ENCODE results near the gene KRTAP5-2.
"Not testable (repeated sequence)": the region's sequence is repeated elsewhere in the genome, so short reads cannot be mapped to it uniquely, and the experiment has no call there.

The KRTAP5-2 gene, protein sequence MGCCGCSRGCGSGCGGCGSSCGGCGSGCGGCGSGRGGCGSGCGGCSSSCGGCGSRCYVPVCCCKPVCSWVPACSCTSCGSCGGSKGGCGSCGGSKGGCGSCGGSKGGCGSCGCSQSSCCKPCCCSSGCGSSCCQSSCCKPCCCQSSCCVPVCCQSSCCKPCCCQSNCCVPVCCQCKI

DNA sequence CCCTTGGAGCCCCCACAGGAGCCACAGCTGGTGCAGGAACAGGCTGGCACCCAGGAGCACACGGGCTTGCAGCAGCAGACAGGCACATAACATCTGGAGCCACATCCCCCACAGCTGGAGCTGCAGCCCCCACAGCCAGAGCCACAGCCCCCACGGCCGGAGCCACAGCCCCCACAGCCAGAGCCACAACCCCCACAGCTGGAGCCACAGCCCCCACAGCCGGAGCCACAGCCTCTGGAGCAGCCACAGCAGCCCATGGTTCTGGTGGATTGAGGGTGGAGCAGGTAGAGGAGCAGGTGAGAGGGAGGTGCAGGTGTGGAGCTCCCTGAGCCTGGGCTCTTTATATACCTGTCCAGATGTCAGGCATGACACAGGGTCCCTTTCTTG, at the start of gene KRTAP5-2:
TSS of gene KRTAP5-2 (minus strand) at position 301 of the 387 bp plus-strand sequence. CDS start at position 257, 44 bp downstream.
- DNase-seq = no peak

DNA sequence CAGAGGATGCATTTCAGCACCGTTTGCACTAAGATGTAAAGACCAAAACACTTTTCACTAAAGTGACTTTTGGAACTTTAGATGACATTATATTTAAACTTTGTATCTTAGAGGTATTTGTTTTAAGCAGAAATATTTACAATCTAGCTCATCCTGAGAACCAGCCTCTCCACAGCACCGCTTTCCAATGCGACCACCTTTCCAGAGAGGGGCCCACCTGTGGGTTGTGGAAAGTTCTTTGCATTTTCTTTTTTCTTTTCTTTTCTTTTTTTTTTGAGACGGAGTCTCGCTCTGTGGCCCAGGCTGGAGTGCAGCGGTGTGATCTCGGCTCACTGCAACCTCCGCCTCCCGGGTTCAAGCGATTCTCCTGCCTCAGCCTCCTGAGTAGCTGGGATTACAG, 48.4 kb upstream of the KRTAP5-2 start:
- not testable (repeated sequence) for DNase-seq

DNA sequence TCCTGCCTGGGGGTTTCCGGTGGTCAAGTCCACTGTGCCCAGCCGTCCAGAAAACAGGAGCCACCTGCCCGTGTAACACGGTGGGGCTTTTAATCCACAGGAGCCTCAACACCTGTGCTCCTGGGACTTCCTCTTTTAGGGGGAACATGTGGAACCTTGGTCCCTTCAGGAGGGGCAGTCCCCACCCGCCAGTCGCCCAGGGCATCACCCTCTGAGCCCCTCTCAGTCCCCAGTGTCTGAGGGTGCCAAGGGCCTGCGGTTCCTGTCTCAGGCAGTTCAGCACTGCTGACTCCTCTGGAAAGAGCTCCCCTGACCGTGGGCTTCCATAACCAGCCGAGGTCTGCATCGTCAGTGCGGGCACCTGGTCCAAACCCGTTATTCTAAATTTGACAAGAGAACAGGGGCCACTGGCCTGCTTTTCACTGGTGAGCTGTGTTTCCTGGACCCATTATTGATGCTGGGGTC, 47.3 kb upstream of the KRTAP5-2 start:
- DNase-seq = no peak

DNA sequence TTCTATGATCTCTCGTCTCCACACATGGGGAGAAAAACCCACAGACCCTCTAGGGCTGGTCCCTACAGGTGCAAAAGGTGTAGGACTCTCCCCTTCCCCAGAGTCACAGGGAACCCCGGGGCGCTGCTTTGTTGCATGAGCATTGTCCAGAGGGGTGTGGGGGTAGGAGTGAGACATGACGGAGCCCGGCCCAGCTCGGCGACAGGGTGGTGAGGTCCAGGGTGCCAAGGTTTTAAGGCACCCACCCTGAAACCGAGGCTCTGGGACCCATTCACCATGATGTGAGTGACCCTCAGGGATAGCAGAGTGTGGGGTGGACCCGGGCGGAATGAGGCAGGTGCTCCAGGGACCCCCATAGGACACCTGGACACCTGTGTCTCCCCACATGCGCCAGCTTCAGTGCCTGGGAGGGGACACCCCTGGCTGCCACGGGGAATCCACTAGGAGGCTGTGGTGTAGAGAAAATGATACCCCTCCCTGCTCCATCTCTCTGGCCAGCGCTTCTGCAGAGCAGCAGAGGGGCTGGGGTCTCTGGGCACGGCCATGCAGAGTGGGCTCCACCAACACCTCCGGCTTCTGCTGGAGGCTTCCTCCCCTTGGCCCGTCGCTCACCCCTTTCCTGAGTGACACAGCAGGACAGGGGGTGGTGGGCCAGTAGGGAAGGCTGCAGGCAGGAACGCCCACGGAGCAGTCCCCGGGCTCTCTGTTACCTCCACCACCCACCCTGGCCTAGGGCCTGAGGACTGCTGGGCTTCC, 46.7 kb upstream of the KRTAP5-2 start:
- DNase-seq = no peak

DNA sequence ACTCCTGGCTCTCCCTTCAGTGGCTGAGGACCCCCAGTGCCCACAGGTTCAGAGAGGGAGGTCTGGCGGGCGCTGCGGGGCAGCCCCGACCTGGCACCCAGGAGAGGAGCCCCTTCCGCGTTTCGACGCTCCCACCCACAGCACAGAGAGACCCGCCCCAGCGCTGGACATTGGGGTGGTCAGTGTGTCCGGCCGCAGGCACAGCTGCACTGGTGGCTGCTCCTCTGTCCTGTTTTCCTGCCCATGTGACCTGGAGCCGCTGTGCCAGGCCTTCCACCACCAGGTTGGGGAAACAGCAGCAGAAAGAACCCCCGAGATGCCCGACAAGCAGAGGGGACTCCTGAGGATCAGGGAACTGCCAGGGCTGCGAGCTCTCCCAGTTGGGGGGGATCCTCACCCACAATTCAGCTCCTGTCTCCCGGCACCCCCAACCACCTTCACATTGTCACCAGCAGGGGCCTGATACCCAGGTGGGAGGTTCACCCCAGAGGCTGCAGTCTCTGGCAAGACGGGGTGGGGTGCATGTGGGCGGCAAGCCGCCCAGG, 45.1 kb upstream of the KRTAP5-2 start:
- DNase-seq = no peak

DNA sequence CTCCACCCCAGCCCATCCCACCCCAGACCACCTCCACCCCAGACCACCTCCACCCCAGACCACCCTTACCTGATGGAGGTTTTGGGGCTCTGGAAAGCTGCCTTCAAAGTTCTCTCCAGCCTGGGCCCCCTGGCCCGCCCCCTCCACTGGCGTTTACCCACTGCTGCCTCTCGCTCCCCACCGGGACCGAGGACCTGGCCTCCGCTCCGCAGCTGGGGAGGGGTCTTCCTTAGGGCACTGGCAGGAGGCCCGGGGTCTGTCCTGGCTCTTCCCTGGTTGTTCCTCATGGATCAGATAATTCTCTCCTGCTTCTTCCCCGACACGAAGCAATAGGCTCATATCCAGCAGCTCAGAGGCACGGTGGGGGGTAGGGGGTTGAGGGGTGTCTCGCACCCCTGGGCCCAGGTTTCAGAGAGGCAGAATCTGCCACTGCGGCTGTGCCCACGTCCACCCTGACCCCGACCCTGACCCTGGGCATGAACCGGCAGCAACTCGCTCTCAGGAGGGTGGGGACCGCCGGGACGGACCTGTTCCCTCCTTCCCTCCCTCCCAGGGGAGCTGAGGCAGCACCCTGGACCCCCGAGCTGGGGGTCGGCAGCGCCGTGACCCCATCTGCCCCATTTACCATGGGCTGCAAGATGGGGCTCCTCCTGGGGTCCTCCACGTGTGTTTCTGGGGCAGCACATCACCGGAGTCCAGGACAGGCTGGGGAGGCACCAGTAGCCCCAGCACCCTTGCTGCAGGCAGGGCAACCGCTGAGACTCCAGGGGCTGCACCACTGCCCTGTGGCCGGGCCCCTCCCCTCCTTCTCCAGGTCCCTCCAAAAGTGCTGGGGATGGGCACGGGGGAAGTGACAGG, 44.4 kb upstream of the KRTAP5-2 start:
- no peak for DNase-seq

DNA sequence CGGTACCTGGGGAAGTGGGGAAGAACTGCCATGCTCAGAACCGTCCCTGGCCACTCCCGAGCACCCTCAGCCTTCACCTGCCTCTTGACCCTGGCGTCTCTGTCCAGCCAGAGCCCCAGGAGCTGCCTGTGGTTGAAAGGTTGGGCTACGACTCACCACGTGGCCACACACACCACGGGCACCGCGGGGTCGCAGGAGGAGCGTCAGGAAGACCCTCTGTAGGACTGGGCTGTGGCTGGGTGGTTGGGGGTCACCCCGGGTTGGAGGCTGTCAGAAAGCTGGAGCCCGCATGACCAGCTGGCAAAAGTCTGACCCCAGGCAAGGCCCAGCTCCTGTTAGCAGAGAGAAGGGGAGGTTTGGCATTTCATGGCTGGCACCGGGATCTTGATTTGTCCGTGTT, 43.0 kb upstream of the KRTAP5-2 start:
- no peak for DNase-seq

DNA sequence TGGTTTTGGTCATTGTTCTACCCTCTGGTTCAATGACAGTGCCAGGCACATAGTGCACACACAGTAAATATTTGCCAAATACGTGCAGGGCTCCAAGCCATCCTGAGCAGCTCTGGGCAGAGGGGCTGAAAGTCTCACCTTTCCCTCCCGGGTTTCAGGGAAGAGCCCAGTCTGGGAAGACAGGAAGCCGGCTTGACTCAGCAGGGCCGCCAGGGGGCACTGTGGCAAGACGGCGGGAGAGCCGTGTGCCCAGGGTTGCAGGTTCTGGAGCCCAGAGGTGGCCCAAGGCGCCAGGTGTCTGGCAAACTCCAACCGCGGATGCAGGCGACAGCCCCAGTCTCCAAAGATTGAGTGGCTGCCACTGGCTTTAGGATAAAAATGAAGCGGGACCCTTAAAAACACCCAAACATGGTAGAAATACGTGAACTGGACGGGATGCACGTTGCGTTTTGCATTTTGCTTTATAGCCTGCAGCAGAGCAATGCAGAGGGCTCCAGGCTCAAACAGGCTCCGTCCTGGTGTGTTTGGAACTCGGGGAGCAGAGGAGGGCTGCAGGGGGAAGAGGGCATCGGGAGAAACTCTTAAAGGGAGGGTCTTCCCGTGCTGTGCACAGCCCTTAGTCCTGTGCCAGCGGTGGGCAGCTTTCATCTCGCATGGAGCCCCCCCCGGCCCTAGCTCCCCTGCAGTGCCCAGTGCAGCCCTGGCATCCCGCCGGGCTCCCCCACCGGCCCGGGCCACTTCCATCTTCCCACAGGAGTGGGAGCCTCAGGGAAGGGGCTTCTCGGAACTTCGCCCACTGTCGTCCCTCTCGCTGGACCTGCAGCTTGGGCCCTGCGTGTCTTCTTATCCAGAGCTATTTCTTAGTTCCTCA, 42.2 kb upstream of the KRTAP5-2 start:
- DNase-seq = peak; percentile 9

DNA sequence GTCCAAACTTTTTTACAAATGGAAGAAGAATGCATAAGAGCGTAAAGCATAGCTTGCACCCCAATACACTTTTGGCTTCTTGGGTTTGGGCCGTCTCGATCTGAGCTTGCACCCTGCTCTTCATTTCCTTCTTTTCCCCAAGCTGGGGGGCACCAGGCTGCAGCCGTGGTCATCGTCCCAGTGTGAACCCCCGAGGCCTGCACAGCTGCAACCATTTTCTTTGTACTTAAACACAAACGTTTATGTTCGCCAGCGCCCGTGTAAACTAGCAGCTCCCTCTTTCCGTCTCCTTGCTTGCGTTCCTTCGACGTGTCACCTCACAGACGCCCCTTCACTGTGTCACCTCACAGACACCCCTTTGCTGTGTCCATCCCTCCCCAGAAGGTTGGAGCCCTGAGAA, 41.6 kb upstream of the KRTAP5-2 start:
- no peak for DNase-seq

DNA sequence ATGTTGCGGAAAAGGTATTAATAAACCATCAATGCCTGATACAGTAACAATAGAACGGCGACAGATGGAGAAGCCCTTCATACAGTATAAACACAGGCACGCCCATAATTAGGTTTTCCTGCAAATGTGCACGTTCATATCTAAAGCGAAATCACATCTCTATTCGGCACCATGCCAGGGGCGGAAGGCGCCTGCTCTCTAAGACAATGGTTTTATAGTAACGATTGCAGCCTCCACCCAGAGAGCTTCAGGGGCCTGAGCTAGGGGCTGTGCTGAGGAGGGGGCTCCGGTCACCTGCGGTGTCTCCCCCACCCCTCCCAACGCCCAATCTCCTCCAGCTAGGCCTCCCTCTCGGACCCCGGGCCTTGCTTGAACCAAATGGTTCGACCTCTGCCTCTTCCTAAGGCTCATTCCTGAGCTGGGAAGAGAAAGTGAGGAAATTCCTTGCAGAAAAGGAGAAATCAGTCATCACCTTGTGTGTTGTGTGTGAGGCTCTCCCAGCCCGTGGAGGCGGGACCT, 41.1 kb upstream of the KRTAP5-2 start:
- DNase-seq = no peak

DNA sequence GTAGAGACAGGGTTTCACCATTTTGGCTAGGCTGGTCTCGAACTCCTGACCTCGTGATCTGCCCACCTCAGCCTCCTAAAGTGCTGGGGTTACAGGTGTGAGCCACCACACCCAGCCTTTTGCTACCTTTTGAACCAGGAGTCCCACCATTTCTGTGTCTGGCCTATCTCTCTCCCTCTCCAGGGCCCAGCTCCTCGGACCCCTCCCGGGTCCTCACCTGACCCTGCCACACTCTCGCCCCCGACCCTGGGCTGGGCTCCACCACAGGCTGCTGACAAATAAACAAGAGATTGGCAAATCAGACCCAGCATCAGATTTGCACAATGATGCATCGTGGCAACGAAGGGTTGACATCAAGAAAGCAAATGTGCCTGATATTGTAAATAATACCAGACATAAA, 40.2 kb upstream of the KRTAP5-2 start:
- DNase-seq = no peak

DNA sequence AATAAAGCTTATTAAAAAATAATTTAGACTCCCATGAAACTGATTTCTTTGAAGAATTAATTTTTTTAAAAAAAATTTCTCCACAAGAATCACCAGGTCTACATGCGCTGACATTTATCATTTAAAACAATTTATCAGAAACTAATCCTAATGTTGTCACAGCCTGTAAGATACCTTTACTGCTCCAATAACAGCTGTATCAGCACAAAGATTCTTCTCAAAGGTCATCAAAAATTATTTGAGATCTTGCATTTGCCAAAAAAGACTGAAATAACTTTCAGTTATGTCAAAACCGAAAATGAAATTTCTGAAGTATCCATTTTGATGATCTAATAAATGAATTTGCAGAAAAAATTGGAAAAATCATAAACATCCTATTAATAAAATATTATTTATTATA, 39.5 kb upstream of the KRTAP5-2 start:
- no peak for DNase-seq

DNA sequence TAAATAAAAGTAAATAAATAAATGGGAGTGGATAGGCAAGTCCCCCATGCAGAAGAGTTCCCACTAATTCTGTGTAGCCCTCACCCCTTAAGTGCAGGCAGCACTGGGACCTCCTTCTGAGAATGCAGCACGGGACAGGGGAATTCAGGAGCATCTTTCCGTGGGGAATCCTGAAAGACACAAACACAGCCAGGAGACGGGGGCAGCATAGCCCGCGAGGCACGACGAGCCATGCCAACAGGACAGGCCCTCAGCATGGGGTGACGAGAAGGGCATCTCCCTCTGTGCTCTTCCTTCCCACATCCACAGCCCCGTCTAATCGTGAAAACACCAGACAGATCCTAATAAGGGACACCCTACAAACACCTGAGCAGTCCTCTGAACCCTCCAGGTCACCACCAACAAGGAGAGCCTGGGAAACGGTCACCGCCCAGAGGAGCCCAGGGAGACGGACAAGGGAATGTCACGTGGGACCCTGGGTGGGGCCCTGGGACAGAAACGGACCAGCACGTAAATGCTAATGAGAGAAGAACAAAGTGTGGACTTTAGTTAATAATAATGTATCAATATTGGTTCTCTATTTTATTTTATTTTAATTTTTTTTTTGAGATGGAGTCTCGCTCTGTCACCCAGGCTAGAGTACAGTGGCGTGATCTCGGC, 38.3 kb upstream of the KRTAP5-2 start:
- no peak for DNase-seq

DNA sequence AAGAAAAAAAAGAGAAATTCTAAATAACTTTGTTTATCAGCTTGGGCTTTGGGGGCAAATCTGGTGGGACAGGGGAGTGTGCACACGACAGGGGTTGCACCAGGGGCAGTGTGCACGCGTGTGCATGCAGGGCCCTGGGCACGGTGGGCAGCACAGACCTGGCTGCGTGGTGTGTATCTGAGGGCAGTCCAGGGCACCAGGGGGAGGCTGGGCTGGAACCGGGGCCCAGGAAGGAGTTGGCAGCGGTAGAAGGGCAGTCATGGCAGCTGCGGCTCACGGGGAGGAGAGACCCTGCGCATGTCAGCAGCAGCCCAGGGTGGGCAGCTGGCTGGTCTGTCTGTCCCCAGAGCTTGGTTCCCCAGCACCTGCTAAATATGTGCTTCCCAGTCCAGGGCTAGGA, 35.8 kb upstream of the KRTAP5-2 start:
- DNase-seq = no peak

DNA sequence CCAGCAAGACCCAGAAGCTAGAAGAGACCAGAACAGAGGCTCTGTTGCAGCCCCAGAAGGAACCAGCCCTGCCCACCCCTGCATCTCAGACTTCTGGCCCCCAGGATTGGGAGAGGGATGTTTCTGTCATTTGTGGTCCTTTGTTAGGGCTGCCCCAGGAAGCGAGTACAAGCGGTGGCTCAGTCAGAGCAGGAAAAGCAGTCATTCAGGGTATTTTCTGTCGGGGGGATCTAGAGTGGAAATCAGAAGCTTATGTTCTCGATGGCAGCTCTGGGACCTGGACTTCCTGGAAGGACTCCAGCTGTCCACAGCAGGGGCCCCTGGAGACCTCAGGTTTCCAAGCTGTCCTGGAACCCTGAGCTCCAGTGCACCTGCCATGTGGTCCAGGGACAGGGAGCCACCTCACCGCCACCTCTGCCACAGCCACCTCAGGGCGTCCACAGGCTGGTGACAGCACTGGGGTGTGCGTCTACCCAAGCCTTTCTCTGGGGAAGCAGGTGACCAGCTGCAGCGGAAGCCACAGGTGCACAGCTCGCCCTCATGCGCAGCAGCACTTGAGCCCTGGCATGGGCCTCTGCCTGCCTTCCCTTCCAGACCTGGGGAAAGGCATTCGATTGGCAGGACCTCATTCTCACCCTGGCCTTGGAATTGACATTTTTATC, 34.1 kb upstream of the KRTAP5-2 start:
- DNase-seq = no peak

DNA sequence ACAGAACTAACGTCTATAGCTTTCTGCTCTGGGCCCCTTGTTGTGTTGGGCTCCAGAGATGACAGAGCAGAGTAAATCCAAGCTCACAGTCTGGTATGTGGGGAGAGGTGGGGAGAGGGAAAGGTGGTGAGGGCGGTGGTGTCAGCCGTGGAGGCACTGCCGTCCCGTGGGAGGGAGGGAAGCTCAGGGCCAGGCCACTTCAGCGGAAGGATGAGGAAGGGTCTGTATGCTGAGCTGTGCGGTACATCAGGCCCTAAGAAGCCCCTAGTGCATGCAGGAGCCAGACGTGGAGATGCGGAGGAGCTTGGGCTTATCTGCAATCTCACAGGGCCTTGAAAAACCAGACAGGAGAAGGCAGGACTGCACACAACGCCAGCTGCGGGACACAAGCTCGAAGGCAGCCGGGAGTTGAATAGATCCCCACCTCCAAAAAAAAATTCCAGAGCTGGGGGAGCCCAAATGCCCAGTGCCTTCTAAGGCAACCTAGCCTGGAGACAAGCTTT, 33.0 kb upstream of the KRTAP5-2 start:
- no peak for DNase-seq

DNA sequence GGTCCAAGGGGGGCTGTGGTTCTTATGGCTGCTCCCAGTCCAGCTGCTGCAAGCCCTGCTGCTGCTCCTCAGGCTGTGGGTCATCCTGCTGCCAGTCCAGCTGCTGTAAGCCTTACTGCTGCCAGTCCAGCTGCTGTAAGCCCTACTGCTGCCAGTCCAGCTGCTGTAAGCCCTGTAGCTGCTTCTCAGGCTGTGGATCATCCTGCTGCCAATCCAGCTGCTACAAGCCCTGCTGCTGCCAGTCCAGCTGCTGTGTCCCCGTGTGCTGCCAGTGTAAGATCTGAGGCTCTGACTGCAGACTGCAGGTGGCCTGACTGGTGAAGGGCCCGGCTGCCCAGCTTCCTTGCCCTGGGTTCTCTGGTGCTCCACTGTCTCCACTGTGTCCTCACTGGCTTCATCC, 32.2 kb upstream of the KRTAP5-2 start:
- no peak for DNase-seq

DNA sequence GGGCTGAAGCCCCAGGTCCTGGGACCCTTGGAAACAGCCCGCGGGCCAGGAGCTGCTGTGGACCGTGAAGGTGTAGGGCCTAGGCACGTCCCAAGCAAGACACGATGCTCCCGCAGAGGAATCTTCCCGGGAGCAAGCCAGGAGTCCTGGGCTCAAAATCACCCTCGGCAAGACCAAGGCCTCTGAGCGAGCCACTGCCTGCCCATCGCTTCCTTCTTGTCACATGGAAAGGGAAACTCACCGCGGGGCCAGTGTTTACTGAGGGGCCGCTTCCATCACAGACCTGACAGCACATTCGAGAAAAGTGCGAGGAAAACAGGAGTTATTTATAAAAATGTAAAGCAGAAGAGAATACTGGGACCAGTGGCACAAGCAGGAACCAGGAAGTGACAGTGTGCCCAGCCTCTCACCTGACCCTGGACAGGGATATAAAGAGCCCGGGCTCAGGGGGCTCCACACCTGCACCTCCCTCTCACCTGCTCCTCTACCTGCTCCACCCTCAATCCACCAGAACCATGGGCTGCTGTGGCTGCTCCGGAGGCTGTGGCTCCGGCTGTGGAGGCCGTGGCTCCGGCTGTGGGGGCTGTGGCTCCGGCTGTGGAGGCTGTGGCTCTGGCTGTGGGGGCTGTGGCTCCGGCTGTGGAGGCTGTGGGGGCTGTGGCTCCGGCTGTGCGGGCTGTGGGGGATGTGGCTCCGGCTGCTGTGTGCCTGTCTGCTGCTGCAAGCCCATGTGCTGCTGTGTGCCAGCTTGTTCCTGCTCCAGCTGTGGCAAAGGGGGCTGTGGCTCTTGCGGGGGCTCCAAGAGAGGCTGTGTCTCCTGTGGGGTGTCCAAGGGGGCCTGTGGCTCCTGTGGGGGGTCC, 31.5 kb upstream of the KRTAP5-2 start, which contains the start of gene KRTAP5-5:
TSS of gene KRTAP5-5 (plus strand) at position 450 of the 860 bp plus-strand sequence. CDS start at position 516, 66 bp downstream.
- no peak for DNase-seq

DNA sequence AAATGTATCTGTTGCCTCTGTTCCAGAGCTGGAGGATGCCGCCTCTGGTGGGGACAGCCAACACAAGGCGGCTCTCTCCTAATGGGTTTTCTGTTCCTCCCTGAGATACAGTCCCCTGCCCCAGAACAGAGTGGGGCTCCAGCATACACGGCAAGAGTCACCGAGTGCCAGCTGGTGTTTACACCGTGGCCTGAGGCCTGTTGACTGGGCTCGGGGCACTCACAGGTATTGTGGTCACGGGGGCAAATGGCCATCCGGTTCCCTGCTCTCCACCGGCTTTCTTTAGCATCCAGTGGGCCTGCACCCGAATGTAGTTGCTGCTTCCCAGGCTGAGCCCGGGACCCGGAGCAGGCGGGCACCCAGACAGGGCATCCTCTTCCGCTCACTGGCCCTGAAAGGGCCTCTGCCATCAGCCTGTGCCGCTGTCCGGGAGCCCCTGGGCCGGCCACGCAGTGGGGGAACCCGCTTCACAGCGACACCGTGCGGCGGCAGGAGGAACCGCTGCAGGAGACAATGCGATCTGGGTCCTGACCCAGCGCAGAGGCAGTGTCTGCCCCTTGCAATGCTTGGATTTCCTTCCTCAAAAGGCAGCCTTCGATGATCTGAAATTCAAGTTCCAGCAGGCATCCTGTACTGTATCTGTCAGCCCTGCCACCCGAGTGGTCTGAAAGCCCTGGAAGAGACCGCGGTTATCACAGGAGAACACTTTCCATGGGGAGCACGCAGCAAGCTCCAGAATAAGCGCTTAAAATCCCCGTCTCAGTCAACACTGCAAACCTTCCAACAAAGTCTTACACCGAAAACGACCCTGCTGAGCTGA, 30.6 kb upstream of the KRTAP5-2 start:
- peak; percentile 11 for DNase-seq
